Heart left ventricle (tissue), 13 donors: ENCODE measurements around the gene DOCK3.
"Not testable (repeated sequence)": the region's sequence is repeated elsewhere in the genome, so short reads cannot be mapped to it uniquely, and the experiment has no call there.

Experiments
- CTCF ChIP-seq, 12 donors: fragments of 200-600 bp; sonication (generic) in 4 of 12; IDR thresholded peaks; one replicate each; pipeline versions ENCODE4 v1.5.0 to v1.8.0; 2018 to 2022; ENCODE audit warnings: antibody characterized with exemption in 12 of 12, mild to moderate bottlenecking in 5 of 12
- POLR2A ChIP-seq, 2 donors: fragments of 450-650 bp; IDR thresholded peaks; one replicate each; pipeline ENCODE4 v1.6.1; 2017; ENCODE audit warnings: antibody characterized with exemption in 2 of 2, mild to moderate bottlenecking in 2 of 2, moderate library complexity in 2 of 2
- donor health status: ischemic (EF 13 %, LVEDD 7.1; RV severe dilation, severe dysfunction).
- donor health status: DM: no; HTN: yes; CAD: no.
- donor health status: DM: no; HTN: no; CAD: no.
- donor health status: ischemic (EF 25% LVEDD 6.9; RV normal size, moderate dysfunction).
- donor health status: ischemic (EF 25% LVEDD 5.7; RV mildly dilated, moderate dysfunction).
- donor health status: ischemic (EF 35%, LVEDD 5.7; RV mildly dilated, moderate dysfunction).
- donor health status: nonischemic (EF 11% LVEDD 7.7; RV severe dilation, severe dysfunction).
- donor health status: DM: yes; HTN: yes; CAD: no.
- donor health status: PGD.
- donor health status: ischemic (EF 29% LVEDD 5.4; RV normal size, mild dysfunction).
- donor health status: nonischemic (EF 23%, LVEDD 6.1; RV moderate dilation, normal function).

- TF ChIP-seq CTCF, POLR2A (IDR thresholded peaks at IDR 0.05): not testable (repeated sequence)
Observed at GRCh38 chr3:51186446-51186845, 511.7 kb downstream of the DOCK3 start.
